Adrenal gland (tissue), 12 donors: ENCODE data around the gene LIG1. TPM values are rescaled to one million over a fixed set of nuclear protein-coding genes. Genes with fewer than 3 reads are reported as not detected.

Experiments used
- DNase-seq, 7 donors: peaks; one replicate each; pipeline ENCODE4 v3.0.0-alpha.2; 2019 to 2020
- H3K27ac ChIP-seq, 5 donors: fragments of 200-600 bp; sonication (generic) in 4 of 5; 1 replicate in 3 of 5; 2 replicates in 2 of 5; pipeline versions ENCODE4 v1.5.1 to v1.8.0; 2016 to 2020; ENCODE audit warnings: mild to moderate bottlenecking in 1 of 5
- H3K27me3 ChIP-seq: fragments of 200-600 bp; 2 replicates; pipeline ENCODE4 v1.8.0; 2021
- H3K36me3 ChIP-seq, 2 donors: fragments of 200-600 bp; replicated peaks in 1 of 2; 1 replicate in 1 of 2; 2 replicates in 1 of 2; pipeline versions ENCODE4 v1.5.1 to v1.8.0; 2018 to 2022
- H3K4me1 ChIP-seq, 2 donors: fragments of 200-600 bp; replicated peaks in 1 of 2; 1 replicate in 1 of 2; 2 replicates in 1 of 2; pipeline versions ENCODE4 v1.5.1 to v1.8.0; 2018 to 2021
- H3K4me3 ChIP-seq, 4 donors: fragments of 200-600 bp; sonication (generic) in 3 of 4; one replicate each; pipeline ENCODE4 v1.5.1; 2016 to 2018
- H3K9me3 ChIP-seq, 3 donors: fragments of 200-600 bp; sonication (generic) in 1 of 3; replicated peaks in 1 of 3; 1 replicate in 2 of 3; 2 replicates in 1 of 3; pipeline versions ENCODE4 v1.5.1 to v1.8.0; 2016 to 2021
- CTCF ChIP-seq, 6 experiments: fragments of 450-650 bp in 4 of 6; fragments of 200-600 bp in 2 of 6; sonication (generic) in 1 of 6; IDR thresholded peaks; 1 replicate in 5 of 6; 2 replicates in 1 of 6; pipeline versions ENCODE4 v1.5.1 to v1.8.0; 2016 to 2021; ENCODE audit warnings: antibody characterized with exemption in 6 of 6, mild to moderate bottlenecking in 2 of 6, moderate library complexity in 1 of 6
- POLR2A ChIP-seq, 2 donors: fragments of 450-650 bp; IDR thresholded peaks; one replicate each; pipeline ENCODE4 v1.6.1; 2017; ENCODE audit warnings: antibody characterized with exemption in 2 of 2, mild to moderate bottlenecking in 2 of 2, moderate library complexity in 1 of 2
- WGBS, 4 donors: extraction: QIAGEN DNeasy Blood & Tissue Kit in 2 of 4; methylation state at CpG; one replicate each; pipeline versions ENCODE4 v1.1.5 to v1.1.7; 2013 to 2017; 5-methylcytosine and 5-hydroxymethylcytosine counted together
- intact Hi-C, 2 donors: fragments of 100-400 bp; cut with DNase I; formaldehyde crosslinking; loops; one replicate each; pipeline versions ENCODE4 v1.14.1 to v1.15.0; 2022 to 2023
- polyA plus RNA-seq, 3 donors: library from polyadenylated mRNA; stranded (reverse); fragments of 200-250 nt in 2 of 3; fragments of 350-450 nt in 1 of 3; fragmentation: Illumina TruSeq in 1 of 3; extraction: RNeasy Lipid Tissue Mini Kit (QIAGEN cat#74804) in 1 of 3; gene quantifications; one replicate each; pipeline ENCODE4 v1.2.3, GENCODE V29; 2013 to 2014
- total RNA-seq, 9 donors: library from RNA; depleted of rRNA in 4 of 9; stranded (reverse); fragments of >200 nt in 4 of 9; fragments of 120-200 nt in 1 of 9; fragmentation: NEBNext Ultra II Directional in 1 of 9; extraction: Animal tissue kit (Norgen Biotek cat#: 25700) in 1 of 9; gene quantifications; one replicate each; pipeline versions ENCODE4 v1.1.0 to v1.2.4, GENCODE V29; 2013 to 2023
- donor health status: healthy with polysubstance abuse.
- donor health status: Bipolar disorder and iron deficiency.
- donor health status: DM: yes; HTN: yes; CAD: no.
- donor health status: DM: no; HTN: no; CAD: no.
- donor health status: DM: no; HTN: no; CAD: no.
- donor health status: DM: yes; HTN: yes; CAD: no.

The LIG1 gene
- total and polyA plus RNA-seq, 12 donors, result 7.5 to 79.6 (median 15.7) TPM

GRCh38 chr19:48148576-48148975 lies 21.6 kb downstream of the LIG1 start:
- Histone ChIP-seq H3K4me3 (no peak overlapping the region), H3K27me3 (no peaks in the 10 kb centered on the region), H3K36me3 (no peaks in the 10 kb centered on the region), H3K27ac (no peak overlapping the region), H3K4me1 (no peaks in the 10 kb centered on the region), H3K9me3 (no peaks in the 10 kb centered on the region)
- DNase-seq, result no peak
- WGBS, 4 donors, result 89 to 94% (median 90%) methylated on average over 9 of the region's 9 CpGs
- TF ChIP-seq POLR2A (IDR thresholded peaks at IDR 0.05) (no peak), CTCF (IDR thresholded peaks at IDR 0.05) (no peak)
- intact Hi-C loops, result no loop called here

- Histone ChIP-seq H3K4me3 (no peak overlapping the region), H3K36me3 (no peaks in the 10 kb centered on the region), H3K4me1 (no peaks in the 10 kb centered on the region), H3K27me3 (no peaks in the 10 kb centered on the region), H3K9me3 (no peaks in the 10 kb centered on the region), H3K27ac (no peak overlapping the region)
- TF ChIP-seq POLR2A (IDR thresholded peaks at IDR 0.05) (no peak), CTCF (IDR thresholded peaks at IDR 0.05) (no peak)
- DNase-seq, result no peak
- 78 to 96% (median 87%) methylated on average over 4 of the region's 4 CpGs for WGBS, 4 donors
- intact Hi-C loops, result no loop called here
Observed at GRCh38 chr19:48147597-48148175, 22.5 kb downstream of the LIG1 start.

GRCh38 chr19:48139053-48139452 lies 31.1 kb downstream of the LIG1 start:
- 87 to 96% (median 91%) methylated on average over 4 to 6 of the region's 6 CpGs for WGBS, 4 donors
- H3K4me3 ChIP-seq, result no peak overlapping the region
- TF ChIP-seq POLR2A (IDR thresholded peaks at IDR 0.05) (no peak), CTCF (IDR thresholded peaks at IDR 0.05) (no peak)
- H3K27ac ChIP-seq, result no peak overlapping the region
- H3K36me3 ChIP-seq, result no peaks in the 10 kb centered on the region
- H3K27me3 ChIP-seq, result no peaks in the 10 kb centered on the region
- no peaks in the 10 kb centered on the region for H3K9me3 ChIP-seq
- intact Hi-C loops, result no loop called here
- DNase-seq, result no peak
- H3K4me1 ChIP-seq, result no peaks in the 10 kb centered on the region

GRCh38 chr19:48137411-48137810 lies 32.7 kb downstream of the LIG1 start:
- no peak for DNase-seq
- intact Hi-C loops, result no loop called here
- TF ChIP-seq CTCF (IDR thresholded peaks at IDR 0.05), result no peak
- TF ChIP-seq POLR2A (IDR thresholded peaks at IDR 0.05), result no peak
- no peaks in the 10 kb centered on the region for H3K36me3 ChIP-seq
- H3K4me1 ChIP-seq, result no peaks in the 10 kb centered on the region
- H3K4me3 ChIP-seq, result no peak overlapping the region
- 95 to 98% (median 97%) methylated on average over 13 to 26 of the region's 26 CpGs for WGBS, 4 donors
- no peaks in the 10 kb centered on the region for H3K27me3 ChIP-seq
- no peaks in the 10 kb centered on the region for H3K9me3 ChIP-seq
- no peak overlapping the region for H3K27ac ChIP-seq
